Stimulated activated CD4-positive, alpha-beta T cell treated with anti-CD3 and anti-CD28 coated beads, Interleukin-2, amount 100 ng/mL, for 4 hours (primary cell): ENCODE results near the gene C1QTNF6.
"Not testable (repeated sequence)": the region's sequence is repeated elsewhere in the genome, so short reads cannot be mapped to it uniquely, and the experiment has no call there.

ENCODE experiments used
- DNase-seq: peaks from one replicate; pipeline ENCODE4 v3.0.0-alpha.2; 2020; ENCODE audit warnings: low read depth

C1QTNF6 gene

GRCh38 chr22:37206841-37207821 lies 19.1 kb upstream of the C1QTNF6 start:
- DNase-seq: no peak

DNA sequence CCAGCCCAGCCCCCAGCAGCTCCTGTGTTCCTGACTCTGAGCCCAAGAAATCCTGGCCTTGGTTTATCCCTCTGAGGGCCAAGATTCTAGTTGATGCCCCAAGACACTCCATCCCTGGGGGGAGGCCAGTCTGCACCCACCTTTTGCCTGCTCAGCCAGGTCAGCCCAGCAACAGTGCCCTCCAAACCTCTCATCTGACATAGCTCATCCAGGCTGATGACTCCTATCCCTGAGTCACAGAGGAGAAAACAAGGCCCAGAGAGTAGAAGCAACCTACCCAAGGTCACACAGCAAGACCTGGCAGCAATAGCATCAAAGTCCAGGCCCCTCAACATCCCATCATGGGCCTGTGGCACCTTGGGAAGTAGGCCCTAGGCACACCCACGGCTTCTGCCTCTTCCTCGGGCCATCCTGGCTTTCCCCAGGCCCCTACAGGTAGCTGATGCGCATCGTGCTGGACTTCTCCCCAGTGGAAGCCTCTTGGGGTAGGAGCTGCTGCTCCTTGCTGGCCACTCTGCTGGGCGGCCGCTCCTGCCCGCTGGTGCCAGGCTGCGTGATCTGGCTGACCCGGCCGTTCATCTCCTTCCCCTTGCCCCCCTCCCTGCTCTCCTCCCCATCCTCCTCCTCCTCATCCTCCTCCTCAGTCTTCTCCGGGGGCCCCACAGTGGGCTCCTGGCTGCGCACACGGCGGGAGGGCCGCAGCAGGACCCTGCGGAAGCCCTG lies 18.2 kb upstream of the C1QTNF6 start:
- DNase-seq: no peak

- no peak for DNase-seq
Observed at GRCh38 chr22:37205046-37205445, 17.0 kb upstream of the C1QTNF6 start.

DNA sequence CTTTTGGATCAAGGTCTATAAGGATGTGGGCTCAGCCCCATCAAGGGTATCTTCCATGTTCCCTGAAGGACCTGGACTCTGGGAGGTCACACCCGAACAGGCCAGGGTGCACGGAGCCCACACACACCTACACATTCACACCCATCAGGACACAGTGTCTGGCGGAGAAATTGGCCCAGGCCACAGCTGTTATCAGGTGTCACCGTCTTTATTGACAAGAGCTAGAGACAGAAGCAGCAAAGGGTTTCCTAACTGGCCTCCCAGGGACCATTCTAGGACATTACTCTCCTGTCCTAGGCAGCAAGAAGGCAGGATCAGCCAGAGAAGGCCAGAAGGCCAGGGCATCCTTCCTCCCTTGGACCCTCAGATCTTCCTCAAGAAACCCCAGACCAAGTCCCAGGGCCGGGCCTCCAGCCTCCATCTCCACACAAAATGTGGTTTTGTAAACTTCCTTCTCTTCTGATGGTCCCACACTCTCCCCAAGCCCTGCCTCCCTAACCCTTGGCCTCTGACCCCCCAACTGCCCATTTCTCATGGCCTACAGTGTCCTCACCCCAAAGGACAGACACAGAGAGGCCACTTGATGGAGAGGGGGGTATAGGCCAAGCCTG lies 16.1 kb upstream of the C1QTNF6 start:
- DNase-seq: no peak

DNA sequence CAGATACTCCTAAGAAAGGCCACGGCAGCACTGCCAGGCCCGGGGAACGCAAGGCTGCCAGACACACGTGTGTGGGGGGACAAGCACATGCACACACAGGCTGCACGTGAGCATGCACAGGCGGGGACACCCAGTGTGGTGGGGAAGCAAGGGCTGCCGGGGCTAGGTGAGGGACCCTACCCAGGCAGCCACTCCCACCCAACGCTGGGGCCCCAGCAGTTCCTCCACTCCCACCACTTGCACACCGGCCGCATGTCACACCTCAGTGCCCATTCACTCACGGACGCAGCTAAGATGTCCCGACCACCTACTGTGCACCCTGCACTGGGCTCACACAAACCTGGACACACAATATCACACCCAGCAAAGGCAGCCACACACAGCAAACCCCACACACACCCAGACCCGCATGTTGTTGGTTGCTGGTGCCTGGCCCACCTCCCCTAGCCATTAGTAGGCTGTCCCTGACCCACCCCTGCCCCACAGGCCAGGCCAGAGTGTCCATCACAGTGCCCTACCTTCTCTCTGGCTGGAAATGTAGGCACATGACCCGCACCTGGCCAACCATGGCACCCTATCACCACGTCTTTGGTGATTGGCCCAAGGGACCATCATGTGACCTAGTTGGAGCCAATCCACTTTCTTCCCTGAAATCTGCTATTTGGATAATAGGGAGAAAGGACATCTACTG lies 15.5 kb upstream of the C1QTNF6 start:
- no peak for DNase-seq

- no peak for DNase-seq
Observed at GRCh38 chr22:37202716-37203115, 14.7 kb upstream of the C1QTNF6 start.

DNA sequence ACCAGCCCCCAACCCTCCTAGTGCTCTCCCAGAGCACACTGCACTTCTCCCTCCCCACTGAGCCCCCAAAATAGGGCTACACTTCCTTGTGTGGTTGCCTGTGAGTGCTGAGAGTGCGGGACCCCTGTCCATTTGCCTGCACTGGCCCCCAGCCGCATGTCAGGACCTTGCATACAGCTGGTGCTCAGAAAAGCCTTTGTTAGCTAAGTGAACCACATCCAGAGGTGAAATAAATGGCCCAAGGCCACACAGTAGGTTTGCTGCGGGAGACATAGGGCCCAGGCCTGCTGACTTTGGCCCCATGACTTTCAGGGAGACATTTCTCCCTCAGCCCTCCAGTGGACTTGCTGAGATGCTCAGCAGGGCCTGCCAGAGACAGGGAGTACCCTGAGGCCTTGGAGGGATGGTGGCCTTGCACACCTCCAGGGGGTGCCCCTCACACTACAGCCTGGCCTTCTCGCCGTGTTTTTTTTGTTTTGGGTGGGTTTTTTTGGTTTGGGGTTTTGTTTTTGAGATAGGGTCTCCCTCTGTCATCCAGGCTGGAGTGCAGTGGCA lies 14.0 kb upstream of the C1QTNF6 start:
- DNase-seq: no peak

DNA sequence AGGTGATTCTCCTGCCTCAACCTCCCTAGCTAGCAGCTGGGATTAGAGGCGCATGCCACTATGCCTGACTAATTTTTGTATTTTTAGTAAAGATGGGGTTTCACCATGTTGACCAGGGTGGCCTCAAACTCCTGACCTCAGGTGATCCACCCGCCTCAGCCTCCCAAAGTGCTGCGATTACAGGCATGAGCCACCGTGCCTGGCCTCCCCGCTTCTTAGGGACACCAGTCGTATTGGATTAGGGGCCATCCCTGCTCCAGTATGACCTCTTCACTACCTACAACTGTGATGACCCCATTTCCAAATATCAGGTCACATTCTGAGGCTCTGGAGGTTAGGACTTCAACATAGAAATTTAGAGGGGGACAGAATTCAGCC lies 13.4 kb upstream of the C1QTNF6 start:
- not testable (repeated sequence) for DNase-seq

DNA sequence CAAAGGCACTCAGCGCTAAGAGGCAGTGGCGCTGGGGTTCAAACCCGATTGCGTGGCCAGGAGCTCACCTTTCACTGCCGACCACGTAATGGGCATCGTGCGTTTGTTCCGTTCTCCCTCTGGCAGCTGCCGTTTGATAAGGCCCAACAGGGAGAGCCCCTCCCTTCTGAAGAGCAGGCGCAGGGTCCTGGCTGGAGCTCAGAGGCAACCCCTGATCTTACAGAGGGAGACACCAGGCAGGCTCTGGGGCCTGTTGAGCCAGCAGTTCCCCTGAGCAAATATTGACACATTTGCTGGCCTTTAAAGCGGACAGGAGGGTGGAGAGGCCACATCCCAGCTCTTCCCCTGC lies 11.7 kb upstream of the C1QTNF6 start:
- DNase-seq: no peak

GRCh38 chr22:37199103-37199759 lies 11.2 kb upstream of the C1QTNF6 start:
- DNase-seq: peak; percentile 98

GRCh38 chr22:37198258-37199102 lies 10.4 kb upstream of the C1QTNF6 start:
- DNase-seq: peak; percentile 87

DNA sequence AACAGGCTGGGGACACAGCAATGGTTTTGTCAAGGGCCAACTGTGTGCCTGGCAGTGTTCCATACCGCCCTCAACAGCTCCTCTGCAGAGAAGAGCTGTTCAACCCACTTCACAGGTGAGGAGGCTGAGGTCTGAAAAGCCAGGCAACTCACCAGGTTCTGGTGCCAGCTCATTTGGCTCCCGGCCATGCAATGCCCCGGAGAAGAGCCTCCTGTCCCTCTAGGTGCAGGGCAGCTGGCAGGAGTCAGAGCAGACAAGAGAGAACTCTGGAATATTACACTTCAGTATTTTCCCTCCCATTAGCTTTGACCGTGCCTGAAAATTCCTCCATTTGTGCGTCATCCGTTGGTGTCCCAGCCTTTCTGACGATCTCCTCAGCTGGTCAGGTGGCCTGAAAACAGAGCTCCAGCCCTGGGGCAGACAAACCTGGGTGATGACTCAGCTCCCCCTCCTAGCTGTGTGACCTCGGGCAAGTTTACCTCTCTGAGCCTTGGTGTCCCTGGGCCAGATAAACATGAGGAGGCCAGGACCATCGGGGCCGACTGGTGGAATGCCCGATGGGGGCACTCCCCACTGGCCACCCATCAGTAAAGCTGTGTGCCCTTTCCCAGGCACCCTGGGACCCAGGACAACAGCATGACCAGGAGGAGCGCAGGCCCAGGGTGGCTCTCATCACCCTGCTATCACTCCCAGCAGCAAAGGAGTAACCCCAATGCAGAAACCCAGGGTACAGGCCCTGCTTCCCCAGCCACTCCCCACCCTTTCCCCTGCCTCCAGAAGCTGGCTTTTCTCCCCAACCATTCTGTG lies 9.6 kb upstream of the C1QTNF6 start:
- DNase-seq: no peak

GRCh38 chr22:37196539-37197450 lies 8.7 kb upstream of the C1QTNF6 start:
- no peak for DNase-seq

- DNase-seq: no peak
Observed at GRCh38 chr22:37195921-37196320, 7.9 kb upstream of the C1QTNF6 start.

DNA sequence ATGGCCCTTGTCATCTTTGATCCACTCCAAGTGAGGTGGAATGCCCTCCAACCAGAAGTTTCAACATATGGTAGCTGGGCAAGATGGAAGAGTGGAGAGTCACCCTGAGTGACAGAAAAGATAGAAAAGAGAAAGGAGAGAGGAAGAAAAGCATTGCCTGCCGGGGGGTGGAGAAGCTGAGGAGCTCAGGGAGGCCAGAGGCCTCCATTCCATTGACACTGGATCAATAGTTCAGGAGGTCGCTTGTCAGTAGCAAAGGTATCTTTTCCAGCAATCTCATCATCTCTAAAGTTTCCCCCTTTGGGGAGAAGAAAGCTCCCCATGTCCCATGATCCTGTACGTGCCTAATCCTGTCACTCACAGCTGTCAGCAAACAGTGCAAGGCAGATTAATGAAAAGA lies 6.7 kb upstream of the C1QTNF6 start:
- no peak for DNase-seq

GRCh38 chr22:37193629-37194191 lies 5.7 kb upstream of the C1QTNF6 start:
- no peak for DNase-seq

GRCh38 chr22:37192741-37193140 lies 4.7 kb upstream of the C1QTNF6 start:
- DNase-seq: no peak

DNA sequence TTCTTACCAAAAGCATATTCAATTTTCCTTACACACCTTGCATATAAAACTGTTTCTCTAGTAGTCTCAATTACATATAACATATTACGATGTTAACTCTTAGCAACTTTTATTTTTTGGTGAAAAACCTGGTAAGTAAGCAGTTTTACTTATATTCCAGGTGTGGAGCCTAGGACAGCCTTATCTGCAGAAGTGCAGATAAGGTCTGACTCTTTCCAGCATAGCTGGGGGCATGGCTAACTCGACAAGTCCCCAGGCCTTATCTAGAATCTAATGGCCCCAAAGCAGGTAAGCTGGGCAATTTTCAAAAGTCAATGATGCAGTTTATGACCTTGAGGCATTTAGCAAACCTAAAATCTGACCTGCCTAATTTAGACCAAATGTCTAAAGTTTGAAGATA lies 4.2 kb upstream of the C1QTNF6 start:
- no peak for DNase-seq
